Renal pelvis (tissue), 4 donors: ENCODE results near the gene PLEKHN1. TPM values are rescaled to one million over a fixed set of nuclear protein-coding genes. Genes with fewer than 3 reads are reported as not detected.
"Not testable (repeated sequence)": the region's sequence is repeated elsewhere in the genome, so short reads cannot be mapped to it uniquely, and the experiment has no call there.

ENCODE experiments used
- DNase-seq: peaks from one replicate; pipeline ENCODE4 v3.0.0-alpha.2; 2013
- polyA plus RNA-seq, 3 donors: library from polyadenylated mRNA; unstranded; fragments of 120-200 nt; gene quantifications; one replicate each; pipeline ENCODE4 v1.2.1, GENCODE V29; 2013; ENCODE audit not compliant: insufficient read length in 3 of 3

The PLEKHN1 gene
- polyA plus RNA-seq, 3 donors = 0.16 to 0.44 (median 0.26) TPM

DNA sequence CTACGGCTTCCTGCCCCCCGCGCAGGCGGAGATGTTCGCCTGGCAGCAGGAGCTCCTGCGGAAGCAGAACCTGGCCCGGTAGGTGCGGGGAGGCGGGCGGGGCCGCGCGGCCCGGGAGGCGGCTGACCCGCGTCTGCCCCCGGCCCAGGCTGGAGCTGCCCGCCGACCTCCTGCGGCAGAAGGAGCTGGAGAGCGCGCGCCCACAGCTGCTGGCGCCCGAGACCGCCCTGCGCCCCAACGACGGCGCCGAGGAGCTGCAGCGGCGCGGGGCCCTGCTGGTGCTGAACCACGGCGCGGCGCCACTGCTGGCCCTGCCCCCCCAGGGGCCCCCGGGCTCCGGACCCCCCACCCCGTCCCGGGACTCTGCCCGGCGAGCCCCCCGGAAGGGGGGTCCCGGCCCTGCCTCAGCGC lies 23.9 kb upstream of the PLEKHN1 start:
- DNase-seq = no peak

DNA sequence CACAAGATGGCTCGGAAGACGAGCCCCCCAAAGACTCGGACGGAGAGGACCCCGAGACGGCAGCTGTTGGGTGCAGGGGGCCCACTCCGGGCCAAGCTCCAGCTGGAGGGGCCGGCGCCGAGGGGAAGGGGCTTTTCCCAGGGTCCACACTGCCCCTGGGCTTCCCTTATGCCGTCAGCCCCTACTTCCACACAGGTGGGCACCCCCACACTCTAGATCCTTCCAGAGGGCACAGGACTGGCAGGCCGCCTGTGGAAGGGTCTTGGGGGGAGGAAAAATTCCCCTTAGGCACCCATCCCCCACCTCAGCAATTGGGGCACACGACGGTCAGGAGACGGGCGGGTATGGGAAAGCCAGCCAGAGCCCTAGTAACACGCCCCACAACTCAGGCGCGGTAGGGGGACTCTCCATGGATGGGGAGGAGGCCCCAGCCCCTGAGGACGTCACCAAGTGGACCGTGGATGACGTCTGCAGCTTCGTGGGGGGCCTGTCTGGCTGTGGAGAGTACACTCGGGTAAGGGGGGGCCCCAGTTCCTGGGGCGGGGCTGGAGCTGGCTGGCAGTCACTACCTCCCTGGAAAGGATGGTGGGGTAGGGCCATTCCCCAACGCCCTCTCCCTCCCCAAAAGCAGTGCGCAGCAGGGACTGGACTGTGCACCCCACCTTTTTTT lies 23.3 kb upstream of the PLEKHN1 start:
- no peak for DNase-seq

DNA sequence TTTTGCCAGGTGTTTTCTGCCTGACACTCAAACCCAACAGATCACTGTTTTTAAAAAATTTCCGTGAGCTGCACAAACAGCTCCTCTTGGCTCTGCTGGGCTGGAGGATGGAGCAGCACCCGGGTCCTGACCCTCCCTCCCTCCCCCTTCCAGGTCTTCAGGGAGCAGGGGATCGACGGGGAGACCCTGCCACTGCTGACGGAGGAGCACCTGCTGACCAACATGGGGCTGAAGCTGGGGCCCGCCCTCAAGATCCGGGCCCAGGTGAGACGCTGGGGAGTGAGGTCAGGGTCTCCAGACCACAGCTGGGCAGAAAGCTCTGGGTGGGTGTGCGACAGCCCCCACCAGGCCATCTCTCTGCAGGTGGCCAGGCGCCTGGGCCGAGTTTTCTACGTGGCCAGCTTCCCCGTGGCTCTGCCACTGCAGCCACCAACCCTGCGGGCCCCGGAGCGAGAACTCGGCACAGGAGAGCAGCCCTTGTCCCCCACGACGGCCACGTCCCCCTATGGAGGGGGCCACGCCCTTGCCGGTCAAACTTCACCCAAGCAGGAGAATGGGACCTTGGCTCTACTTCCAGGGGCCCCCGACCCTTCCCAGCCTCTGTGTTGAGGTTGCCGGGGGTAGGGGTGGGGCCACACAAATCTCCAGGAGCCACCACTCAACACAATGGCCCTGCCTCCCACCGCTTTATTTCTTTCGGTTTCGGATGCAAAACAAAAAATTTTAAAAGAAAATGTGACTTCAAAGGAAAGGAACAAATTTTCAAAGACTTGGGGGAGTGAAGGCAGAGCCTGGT lies 22.5 kb upstream of the PLEKHN1 start:
- no peak for DNase-seq

DNA sequence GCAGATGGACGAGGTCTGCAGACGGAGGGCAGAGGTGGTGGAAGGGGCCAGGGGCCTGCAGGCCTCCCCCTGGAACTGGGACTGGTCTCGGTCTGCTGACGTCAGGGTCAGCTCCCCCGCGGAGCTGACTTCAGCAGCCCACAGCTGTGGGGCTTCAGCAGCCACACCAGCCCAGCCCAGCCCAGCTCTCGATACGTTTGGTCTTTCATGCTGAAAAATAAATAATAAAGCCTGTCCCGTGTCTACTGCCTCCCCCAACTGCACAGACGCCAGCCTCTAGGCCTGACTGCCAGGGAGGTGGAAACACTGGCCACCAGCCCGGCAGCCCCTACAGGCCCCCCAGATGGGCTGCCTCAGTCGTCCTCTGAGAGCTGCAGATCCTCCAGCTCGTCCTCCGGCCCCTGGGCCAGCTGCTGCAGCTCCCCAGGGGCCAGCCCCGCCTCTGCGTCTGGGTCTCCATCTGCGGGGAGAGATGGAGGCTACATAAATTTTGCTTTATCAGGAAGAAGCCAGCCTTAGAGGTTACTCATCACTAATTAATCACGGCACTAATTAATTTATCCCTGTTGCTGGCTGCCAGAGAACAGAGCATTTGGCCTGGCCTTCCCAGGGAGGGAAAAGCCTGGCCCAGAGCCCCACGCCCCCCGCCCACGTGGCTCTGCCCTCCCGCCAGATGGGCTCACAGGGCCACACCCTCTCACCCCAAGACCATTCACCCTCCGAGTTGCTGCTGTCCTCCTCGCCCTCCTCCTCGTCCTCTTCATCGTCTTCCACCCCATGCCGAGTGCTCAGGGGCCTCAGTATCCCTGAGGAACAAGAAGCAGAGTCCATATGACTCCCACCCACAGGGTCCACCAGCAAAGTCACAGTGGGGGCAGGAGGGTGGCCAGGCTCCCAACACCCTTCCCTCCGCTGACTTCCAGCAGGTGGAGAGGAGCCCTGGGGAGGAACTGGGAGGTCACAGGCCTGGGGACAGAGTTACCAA lies 21.6 kb upstream of the PLEKHN1 start:
- peak; percentile 91 for DNase-seq

DNA sequence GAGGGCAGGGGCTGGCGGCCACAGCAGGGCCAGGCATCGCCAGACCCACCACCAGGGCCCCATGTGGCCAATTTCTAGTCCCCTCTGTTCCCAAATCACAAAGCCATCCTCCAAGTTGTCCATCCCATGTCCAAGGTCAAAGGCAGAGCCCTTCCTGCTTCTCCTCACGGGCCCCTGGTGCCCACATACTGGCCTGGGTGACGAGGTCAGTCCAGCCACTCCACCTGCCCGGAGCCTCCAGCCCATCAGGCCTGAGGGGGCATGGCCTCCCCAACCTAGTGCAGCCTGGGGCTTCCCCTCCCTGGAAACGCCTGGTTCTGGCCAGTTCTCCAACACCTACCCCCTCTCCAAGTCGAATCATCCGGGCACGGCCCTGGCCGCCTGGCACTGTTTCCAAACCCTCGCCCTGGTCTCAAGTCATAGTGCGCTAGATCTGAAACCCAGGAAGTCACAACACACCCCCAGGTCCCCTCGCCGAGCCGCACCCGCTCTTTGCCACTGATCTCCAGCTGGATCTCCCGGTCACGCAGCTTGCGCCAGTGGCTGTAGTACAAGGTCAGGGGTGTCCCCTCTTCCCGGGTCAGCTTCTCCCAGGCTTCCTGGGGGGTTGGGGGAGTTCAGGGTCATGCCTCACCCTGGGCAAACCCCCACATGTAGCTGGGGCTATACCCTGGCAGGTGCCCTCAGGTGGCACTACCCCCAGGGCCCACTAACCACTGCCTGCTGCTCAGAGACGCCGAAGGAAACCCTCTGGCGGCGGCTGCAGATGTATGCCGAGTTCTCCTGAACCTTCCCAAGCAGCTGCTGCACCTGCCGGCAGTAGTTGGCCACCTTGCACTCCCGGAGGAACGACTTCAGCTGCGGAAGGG lies 20.4 kb upstream of the PLEKHN1 start:
- DNase-seq = no peak

DNA sequence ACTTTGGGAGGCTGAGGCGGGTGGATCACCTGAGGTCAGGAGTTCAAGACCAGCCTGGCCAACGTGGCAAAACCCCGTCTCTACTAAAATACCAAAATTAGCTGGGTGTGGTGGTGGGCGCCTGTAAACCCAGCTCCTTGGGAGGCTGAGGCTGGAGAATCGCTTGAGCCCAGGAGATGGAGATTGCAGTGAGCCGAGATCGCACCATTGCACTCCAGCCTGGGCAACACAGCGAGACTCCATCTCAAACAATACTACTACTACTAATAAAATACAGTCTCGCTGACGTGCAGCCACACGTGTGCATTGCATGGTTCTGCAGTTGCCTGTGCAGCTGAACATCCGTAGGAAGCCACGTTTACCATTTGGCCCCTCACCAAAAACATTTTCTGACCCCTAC lies 19.5 kb upstream of the PLEKHN1 start:
- DNase-seq = not testable (repeated sequence)

DNA sequence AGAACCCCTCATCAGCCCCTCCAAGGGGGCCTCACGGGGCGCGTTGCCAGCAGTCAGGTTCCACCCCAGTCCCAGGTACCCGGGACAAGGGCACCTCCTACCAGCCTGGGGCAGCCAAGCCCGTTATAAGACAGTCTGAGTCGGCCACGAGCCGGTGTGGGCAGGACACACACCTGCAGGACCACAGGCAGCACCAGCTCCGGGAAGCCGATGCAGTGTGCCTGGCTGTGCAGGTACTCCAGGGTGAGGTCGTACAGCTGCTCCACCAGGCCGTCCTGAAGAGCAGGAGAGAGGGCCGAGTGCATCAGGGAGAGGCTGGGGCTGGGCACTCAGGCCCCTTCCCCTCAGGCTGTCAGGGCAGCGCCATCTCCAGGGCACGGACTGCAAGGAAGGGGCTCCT lies 18.3 kb upstream of the PLEKHN1 start:
- DNase-seq = no peak

DNA sequence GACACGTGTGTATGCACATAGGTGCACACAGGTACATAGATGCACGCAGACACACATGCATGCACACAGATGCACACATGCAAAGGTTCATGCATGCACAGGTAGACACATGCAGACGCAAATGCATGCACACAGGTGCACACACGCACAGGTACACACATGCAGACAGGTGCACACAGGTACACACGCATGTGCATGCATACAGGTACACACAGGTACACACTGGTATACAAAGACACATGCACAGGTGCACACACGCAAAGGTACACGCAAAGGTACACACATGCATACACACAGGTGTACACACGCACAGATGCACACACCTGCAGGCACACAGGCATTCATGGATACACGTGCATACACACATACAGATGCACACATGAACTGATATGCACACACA lies 16.0 kb upstream of the PLEKHN1 start:
- DNase-seq = no peak

DNA sequence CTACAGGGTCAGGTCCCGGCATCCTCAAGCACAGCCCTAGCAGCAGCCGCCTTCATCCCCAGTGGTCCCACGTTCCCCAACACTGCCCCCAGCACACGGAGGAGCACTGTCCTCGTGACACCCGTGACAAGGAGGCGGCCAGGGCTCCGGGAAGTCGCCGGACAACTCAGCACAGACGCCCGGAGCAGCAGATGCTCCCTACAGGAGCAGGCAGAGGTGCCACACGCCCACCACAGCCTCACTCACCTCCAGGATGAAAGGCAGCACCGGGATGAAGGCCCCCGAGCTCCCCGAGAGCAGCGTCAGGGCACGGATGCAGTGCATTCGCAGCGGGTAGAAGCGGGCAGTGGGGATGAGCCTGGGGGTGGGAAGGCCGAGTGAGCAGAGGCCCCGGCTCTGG lies 15.4 kb upstream of the PLEKHN1 start:
- DNase-seq = no peak

DNA sequence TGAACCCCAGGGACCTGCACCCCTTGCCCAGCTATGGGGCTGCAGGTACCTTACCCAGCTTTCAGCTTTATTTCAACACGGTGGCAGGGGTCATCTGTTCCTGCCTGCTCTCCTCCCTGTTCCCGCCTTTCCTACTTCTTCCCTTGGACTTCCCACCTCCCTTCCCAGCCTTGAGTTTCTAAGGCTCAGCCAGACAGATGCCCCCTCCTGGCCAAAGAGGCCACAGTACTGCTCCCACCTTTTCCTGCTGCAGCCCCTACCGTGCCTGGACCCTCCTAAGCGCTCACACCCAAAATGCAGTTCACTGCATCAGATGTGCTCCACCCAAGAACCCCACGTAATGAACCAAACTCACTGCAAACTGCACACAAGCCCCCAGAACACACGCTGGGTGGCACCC lies 14.9 kb upstream of the PLEKHN1 start:
- DNase-seq = no peak

DNA sequence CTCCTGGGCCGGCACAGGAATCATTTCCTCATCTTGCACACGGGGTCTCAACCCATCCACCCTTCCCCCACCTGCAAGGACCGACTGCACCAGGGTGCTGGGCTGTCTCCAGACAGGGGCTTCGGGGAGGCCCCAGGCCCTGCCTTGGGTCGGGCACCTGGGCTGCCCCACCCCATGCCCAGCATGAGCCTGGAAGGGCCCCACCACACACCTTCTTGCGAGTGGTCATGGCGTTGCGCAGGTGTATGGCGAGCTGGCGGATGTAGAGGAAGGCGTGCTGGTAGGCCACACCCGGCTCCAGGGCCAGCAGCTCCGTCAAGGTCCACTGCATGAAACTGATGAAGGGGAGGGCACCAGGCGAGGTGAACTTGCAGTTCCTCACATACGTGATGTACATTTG lies 14.1 kb upstream of the PLEKHN1 start:
- DNase-seq = no peak

DNA sequence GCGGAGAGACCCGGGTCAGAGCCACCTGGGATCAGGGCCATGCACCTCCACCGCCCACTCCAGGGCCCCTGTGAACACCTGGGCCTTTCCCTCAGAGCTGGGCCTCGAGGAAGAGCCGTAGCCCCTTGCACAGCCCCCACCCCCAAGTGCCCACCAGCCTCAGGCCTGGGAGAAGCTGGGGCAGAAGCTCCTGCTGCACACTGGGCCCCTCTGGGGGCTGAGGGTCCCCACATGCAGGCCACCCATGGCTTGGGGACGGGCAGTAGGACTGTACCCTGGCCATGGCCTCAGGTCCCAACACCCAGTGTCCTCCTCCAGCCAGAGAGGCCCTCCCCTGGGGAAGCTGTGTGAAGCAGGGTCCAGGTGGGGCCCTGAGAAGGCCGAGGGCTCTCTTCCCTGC lies 13.7 kb upstream of the PLEKHN1 start:
- DNase-seq = no peak

DNA sequence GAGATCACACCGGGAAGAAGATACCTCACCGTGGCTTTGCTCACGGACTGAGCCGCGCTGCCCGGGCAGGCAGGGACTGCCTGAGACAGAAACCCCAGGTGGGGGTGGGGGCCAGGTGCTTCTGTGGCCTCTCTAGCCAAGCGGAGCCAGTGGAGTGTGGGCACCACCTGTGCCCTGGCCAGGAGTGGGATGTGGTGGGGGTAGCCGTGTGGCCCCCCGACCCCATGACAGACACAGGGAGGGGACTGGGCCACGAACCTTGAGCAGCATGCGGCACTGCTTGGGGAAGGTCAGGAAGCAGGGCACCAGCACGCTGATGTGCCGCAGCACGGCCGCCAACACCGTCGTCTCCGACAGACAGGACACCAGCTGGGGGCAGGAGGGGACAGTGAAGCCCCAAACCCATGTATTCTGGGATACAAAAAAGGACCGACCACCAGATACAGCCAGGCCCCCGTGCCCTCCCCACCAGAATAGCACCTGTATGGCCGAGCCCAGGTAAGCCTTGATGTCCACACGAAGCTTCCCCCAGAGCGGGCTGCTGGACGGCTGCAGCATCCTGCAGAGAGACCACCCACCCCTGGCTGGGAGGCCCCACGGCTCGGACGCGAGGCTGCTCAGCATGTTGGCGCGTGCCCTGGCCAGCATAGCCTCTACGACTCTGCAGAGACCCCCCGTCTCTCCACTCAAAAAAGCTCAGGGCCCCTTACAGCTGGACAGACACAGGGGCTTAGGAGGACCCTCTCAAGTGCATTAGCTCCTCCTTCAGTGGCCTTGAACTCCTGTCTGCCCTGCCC lies 12.6 kb upstream of the PLEKHN1 start:
- DNase-seq = no peak

DNA sequence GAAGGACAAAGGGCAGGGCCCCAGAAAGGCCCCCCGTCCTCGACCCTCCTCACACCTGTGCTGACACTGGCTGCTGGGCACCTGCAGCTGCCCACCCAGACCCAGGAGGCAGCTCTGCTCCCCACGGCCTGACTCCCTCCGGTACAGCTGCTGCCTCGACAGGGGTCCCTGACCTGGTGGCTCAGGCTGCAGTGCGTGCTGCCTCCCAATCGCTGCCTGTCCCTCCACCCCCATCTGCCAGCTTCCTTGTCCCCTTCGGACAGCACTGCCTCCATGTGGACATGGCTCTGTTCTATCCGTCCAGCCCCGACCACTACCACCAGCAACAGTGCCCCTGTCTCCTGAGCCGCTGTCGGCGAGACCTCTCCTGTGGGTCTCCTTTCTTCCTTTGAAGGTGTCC lies 11.4 kb upstream of the PLEKHN1 start:
- DNase-seq = no peak

DNA sequence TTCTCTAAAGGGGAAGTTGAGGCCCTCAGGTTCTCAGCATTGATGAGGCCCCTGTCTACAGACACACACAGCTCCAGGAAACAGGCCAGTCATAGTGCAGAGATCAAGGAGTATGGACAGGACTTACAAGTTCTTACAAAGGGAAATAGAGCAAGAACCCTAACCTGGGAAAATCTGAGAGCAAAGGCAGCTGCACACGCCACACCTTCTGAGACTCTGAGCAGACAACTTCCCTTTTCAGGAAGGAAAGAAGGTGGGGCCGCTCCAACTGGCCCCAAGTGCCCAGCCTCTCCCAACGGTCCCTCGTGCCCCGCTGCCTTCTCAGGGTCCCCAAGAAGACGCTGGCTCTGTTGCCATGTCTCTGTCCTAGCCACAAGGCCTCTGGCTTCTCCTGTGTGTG lies 10.8 kb upstream of the PLEKHN1 start:
- no peak for DNase-seq

DNA sequence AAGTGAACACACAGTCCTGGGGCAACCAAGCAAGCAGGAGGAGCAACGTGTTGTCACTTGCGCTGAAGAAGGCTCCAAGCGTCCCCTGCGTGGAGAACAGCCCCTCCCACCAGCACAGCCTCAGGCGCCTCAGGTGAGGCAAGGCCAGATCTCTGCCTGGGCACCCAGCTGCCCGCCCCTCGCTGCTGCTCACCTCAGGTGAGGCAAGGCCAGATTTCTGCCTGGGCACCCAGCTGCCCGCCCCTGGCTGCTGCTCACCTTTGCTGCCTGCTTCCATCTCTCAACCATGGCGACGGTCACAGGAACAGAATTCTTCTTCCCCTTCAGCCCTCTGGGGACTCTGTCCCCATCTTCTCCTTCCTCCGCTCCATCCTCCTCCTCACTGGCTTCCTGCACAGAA lies 9.6 kb upstream of the PLEKHN1 start:
- no peak for DNase-seq

DNA sequence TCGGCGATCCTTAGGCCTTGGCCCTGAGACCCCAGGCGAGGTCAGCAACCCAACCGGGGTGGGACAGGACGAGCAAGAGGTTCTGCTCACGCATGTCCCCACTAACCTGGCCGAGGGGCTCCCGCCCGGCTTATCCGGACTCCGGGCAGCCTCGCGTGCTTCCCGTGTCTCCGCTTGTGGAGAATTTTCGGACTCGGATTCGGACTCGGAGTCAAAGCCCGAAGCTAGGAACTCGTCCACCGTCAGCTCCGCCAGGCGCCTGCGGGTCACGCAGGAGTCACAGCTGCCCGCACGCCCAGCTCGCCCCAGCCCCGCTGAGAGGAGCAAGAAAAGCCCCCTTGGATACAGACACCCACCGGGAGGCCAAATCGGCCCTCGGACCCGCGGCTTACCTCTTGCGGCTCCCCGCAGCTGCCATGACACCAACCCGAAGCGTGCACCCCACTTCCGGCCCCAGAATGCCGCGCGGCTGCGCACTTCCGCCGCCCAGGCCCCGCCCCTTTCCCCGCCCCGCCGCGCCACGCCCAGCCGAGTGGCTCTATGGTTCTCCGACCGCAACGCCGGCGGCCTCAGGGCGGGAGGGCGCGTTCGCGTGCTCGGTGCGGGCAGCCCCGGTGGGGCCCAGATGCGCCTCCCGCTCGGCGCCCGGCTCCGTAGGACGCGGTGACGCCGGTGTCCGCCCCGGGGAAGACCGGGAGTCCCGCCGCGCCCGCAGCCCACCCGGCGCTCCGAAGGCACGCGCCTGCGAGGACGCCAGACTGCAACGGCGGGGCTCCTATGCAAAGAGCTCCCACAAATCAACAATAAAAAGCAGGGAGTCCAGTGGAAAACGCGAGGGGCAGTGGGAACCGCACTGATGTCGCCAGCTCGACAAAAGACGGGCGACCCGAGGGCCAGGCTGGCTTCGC lies 7.2 kb upstream of the PLEKHN1 start, which contains the start of gene NOC2L:
Gene NOC2L, minus strand, starts transcription at position 434 of the 908 bp plus-strand sequence. Its CDS starts 16 bp downstream, at position 418.
- peak; percentile 90 for DNase-seq

DNA sequence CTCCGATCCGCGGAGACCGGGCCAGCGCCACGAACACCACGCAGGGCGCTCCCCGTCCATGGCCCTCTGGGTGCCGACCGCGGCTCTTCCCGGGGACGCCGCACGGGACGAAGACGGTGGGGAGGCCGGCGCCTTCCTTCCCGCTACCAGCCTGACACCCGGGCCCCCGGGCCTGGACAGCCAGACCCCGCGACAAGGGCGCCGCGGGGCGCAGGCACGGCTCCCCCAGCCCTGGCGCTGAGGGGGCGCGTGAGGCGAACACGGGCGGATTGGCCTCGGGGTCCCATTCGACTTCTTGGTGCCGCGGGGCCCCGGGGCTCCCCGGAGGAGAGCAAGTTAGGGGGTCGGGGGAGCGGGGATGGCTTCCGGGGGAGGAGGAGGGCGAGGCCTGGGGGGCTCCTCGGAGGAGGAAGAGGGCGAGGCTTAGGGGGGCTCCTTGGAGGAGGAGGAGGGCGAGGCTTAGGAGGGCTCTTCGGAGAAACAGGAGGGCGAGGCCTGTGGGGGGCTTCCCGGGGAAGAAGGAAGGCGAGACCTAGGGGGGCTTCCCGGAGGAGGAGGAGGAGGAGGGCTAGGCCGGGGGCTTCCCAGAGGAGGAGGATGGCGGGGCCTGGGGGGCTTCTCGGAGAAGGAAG lies 6.4 kb upstream of the PLEKHN1 start:
- DNase-seq = no peak
